ENCODE results near the gene ZBTB9.
A peak's percentile ranks its signal among the peaks of the same experiment; 100 is the strongest.

The ZBTB9 gene, protein sequence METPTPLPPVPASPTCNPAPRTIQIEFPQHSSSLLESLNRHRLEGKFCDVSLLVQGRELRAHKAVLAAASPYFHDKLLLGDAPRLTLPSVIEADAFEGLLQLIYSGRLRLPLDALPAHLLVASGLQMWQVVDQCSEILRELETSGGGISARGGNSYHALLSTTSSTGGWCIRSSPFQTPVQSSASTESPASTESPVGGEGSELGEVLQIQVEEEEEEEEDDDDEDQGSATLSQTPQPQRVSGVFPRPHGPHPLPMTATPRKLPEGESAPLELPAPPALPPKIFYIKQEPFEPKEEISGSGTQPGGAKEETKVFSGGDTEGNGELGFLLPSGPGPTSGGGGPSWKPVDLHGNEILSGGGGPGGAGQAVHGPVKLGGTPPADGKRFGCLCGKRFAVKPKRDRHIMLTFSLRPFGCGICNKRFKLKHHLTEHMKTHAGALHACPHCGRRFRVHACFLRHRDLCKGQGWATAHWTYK

DNA sequence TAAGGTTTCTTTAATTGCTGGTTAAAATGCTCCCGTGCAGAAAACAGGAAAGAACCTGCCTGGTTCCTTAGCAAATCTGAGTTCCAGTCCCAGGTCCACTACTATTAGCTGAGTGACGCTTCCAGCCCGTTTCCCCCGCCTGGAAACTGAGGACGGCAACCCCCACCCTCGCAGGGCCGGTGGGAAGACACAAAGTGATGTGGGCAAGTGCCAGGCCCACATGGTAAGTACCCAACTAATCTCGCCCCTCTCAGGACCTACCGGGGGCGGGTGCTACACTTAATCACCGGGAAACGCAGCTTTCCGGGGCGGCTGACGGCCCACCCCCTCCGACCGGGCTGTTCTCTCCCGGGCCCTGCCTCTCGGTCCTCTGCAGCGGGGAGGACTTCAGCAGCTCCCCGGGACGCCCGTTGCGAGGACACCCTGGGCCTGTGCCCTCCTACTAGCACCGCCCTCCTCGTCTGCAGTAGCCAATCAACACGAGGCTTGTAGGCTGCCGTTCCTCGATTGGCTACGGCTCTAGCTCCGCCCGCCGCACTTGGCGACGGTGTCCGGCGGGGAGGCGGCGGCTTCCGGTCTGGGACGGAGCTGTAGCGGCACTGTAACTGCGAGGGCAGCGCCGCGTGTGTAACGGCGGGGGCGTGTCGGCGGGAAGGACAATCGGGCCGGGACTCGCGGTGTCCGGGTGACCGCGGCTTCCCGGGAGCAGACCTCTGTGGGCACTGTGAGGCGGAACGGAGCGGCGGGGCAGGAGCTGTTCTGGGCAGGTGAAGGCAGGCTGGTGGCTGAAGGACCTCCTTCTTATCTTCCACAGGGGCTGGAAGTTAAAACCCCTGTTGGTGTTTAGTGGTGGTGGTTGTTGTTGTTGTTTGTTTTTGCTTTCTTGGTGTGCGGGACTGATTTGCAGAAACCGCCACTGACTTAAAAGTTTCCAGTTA, at the start of gene ZBTB9:
TSS of gene ZBTB9 (plus strand) at position 568 of the 938 bp plus-strand sequence. CDS start 525 bp downstream, outside the sequence.
- DNase-seq, result peak; percentile 95

DNA sequence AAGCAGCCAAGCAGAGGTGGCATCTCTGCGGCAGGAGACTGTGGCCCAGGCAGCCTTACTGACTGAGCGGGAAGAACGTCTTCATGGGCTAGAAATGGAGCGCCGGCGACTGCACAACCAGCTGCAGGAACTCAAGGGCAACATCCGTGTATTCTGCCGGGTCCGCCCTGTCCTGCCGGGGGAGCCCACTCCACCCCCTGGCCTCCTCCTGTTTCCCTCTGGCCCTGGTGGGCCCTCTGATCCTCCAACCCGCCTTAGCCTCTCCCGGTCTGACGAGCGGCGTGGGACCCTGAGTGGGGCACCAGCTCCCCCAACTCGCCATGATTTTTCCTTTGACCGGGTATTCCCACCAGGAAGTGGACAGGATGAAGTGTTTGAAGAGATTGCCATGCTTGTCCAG, 49.5 kb upstream of the ZBTB9 start:
- DNase-seq, result no peak

DNA sequence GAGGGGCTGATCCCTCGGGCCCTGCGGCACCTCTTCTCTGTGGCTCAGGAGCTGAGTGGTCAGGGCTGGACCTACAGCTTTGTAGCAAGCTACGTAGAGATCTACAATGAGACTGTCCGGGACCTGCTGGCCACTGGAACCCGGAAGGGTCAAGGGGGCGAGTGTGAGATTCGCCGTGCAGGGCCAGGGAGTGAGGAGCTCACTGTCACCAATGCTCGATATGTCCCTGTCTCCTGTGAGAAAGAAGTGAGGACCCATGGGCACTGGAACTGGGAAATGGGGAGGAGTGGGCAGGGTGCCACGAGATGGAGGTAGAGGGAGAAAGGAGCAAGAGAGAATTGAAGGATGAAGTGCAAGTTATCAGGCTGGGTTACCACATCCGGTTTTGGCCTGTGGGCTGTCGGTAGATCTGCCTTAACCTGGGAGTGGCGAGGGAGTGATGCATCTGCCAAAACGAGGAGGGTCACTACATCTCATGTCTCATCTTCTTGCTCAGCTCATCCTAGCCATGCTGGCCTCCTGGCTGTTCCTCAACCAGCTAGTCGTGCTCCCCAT, 48.9 kb upstream of the ZBTB9 start:
- DNase-seq, result no peak

DNA sequence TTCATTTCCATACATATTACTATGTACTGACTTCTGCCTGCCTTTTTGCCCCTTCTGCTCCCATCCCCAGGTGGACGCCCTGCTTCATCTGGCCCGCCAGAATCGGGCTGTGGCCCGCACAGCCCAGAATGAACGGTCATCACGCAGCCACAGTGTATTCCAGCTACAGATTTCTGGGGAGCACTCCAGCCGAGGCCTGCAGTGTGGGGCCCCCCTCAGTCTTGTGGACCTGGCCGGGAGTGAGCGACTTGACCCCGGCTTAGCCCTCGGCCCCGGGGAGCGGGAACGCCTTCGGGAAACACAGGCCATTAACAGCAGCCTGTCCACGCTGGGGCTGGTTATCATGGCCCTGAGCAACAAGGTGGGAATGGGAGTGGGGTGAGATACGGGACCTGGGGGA, 48.2 kb upstream of the ZBTB9 start:
- DNase-seq, result no peak

DNA sequence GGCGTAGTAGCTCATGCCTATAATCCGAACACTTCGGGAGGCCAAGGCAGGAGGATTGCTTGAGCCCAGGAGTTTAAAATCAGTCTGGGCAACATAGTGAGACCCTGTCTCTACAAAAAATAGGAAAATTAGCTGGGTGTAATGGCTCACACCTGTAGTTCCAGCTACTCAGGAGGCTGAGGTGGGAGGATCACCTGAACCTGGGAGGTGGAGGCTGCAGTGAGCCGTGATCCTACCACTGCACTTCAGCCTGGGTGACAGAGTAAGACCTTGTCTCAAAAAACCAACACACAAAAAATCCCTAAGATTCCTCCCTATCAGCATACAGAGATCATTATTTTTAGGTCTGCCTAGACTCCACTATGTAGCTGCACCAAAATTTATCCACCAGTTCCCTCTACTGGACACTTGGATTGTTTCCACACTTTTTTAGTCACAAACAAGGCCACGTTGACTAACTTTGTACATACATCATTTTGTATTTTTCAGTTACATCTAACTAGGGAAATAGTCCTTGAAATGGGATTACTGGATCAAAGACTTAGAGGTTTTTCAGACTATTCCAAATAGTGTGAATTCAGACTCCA, 47.2 kb upstream of the ZBTB9 start:
- no peak for DNase-seq

DNA sequence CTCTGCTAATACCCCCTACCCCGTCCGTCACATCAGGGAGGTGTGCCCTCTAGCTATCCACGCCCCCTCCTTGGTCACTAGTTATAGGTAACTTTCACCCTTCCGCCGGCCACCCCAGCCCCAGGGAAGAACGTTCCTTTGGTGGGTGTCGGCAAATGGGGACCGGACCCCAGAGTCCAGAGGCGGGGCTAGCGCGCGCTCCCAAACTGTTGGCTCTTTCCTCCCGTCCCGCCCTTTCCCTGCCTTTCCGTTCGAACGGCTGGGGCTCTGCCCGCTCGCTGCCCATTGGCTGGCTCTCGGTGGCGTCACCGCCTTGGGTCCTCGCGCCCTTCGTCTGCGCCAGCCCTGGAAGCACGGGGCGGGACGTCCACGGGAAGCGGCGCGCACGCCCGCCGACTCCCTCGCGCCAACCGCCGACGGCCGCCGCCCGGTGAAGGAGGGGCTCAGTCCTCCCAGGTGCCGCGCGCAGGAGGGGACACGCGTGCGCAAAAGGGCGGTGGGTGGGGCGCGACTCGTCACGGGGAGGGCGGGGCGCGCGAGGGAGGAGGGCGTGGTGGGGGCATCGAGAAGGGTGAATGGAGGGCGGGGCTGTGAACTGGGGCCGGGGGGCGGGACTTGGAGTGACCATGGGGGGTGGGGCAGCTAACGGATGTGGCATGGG, 44.2 kb upstream of the ZBTB9 start:
- DNase-seq, result peak; percentile 99

DNA sequence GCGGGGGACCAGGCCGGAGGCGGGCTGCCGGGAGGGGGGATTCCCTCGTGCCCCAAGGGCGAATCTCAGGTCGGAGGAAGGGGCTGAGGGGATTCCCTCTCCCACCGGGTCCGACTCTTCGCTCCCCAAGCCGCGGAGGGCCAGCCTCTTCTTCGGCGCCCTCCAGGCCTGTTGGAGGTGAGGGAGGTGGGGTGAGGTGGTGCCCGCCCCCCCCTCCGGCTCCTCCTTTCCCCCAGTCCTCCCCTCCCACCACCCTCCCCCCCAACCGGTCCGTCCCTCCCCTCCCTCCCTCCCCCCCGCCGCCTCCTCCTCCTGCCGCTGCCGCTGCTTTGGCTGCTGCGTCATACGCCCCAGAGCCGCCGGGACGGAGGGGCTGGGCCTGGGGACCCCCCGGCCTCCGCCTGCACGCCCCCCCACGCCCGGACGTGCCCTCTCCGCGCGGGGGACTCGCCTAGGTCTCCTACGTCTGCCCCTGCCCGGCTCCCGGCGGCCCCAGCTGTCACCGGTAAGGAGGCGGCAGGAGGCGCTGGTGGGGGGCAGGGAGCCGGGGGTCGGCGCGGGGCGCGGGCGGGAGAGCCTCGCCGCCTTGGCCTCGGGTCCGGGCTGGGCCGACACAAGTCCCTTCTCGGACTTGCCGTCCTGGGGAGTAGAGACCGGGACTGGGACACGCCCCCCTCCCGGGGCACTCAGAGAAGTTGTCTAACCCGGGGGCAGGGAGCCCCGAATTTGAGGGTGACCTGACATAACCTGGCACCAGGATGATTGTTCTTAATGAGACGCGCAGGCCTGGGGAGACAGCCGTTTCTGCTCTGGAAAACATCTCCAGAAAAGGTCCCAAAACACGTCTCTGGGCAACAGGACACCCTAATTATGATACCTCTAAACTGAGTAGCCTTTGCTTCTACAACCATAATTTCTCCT, 43.4 kb upstream of the ZBTB9 start, which contains the start of gene PHF1:
TSS of gene PHF1 (plus strand) at position 304 of the 921 bp plus-strand sequence. CDS start 1,250 bp downstream, outside the sequence.
- peak; percentile 83 for DNase-seq

DNA sequence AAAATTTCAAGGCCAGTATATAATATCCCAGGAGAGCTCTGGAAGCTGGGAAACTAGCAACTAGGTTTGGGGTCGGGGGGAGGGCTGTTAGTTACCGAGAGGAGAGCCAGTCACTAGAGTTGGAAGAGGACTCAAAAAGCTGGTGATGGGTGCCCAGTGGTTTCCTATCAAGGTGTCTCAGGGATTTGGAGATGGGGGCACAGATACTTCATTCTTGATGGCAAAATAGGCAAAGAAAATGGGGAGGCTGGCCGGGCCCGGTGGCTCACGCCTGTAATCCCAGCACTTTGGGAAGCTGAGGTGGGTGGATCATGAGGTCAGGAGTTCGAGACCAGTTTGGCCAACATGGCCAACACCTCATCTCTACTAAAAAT, 42.8 kb upstream of the ZBTB9 start:
- no peak for DNase-seq

DNA sequence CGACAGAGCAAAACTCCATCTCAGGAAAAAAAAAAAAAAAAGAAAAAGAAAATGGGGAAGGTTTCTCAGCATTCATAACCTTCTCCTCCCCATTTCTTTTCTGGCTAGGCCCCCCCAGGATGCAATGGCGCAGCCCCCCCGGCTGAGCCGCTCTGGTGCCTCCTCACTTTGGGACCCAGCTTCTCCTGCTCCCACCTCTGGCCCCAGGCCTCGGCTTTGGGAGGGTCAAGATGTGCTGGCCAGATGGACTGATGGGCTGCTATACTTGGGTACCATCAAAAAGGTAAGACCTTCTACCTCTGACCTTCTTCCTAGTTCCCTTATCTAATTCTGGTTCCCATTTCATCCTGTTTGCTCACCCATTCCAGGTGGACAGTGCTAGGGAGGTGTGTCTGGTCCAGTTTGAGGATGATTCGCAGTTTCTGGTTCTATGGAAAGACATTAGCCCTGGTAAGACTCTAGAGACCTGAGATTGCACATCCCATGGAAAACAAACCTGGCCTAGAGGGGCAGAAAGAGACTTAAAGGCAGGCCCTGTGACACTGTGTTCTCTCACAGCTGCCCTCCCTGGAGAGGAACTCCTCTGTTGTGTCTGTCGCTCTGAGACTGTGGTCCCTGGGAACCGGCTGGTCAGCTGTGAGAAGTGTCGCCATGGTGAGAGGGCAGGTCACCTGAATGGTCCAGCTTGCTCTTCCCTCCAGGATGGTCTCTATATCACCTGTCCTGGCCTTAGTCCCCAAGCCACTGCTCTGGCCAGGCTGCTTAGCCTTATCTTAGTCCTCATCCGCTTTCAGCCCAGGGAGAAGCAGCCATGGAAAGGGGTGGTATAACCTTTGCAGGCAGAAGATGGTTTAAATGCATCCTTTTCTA, 42.0 kb upstream of the ZBTB9 start:
- no peak for DNase-seq

DNA sequence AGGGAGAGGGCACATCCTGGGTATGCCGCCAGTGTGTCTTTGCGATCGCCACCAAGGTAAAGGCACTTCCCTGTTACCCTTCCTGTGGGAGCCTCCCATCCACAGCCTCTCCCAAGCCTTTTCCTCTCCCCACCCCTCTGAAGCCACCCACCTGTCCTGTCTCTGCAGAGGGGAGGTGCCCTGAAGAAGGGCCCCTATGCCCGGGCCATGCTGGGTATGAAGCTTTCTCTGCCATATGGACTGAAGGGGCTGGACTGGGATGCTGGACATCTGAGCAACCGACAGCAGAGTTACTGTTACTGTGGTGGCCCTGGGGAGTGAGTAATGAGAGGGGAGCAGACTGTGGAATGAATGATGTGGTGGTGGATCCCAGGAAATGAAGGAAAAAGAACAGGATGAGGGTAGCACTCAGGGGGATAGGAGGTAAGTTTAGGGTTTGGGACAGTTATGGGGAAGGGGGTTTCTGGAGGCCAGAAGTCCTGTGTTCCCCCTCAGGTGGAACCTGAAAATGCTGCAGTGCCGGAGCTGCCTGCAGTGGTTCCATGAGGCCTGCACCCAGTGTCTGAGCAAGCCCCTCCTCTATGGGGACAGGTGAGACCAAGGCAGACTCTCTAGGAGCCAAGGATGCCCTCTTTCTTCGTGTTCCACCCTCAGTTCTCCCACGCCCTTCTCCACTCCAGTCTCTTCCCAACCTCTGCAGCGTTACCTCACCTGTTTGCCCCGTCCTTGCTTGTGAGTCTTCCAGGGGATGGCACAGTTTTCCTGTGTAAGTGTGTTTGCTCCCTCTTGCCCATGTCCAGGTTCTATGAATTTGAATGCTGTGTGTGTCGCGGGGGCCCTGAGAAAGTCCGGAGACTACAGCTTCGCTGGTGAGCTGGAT, 40.9 kb upstream of the ZBTB9 start:
- no peak for DNase-seq

DNA sequence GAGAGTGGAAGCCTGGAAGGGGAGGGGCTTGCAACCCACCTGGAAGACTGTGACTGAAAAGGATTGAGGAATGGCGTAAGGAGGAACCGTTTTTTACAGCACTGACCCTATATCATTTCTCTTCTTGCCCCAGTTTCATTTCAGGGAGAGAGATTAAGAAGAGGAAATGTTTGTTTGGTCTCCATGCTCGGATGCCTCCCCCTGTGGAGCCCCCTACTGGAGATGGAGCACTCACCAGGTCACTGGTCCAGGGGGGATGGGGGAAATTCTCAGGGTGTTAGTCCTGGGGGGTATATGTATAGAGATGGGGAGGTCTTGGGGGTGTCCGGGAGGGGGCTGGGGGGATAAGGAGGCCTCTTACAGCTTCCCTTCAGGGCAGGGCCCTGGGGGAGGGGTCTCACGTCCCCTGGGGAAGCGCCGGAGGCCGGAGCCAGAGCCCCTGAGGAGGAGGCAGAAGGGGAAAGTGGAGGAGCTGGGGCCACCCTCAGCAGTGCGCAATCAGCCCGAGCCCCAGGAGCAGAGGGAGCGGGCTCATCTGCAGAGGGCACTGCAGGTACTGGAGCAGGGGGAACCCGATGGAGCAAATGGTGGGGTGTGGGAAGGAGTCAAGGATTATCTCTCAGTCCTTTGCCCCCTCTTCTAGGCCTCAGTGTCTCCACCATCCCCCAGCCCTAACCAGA, 39.6 kb upstream of the ZBTB9 start:
- no peak for DNase-seq

DNA sequence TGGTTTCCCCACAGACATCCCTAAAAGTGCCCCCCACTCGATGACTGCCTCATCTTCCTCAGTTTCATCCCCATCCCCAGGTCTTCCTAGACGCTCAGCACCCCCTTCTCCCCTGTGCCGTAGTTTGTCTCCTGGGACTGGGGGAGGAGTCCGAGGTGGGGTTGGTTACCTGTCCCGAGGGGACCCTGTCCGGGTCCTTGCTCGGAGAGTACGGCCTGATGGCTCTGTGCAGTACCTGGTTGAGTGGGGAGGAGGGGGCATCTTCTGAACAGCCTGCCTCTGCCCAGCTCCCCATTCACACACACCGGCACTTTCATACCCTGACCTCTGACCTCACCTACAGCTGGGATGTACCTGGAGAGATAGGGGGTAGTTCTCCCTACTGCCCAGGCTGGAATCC, 38.5 kb upstream of the ZBTB9 start:
- no peak for DNase-seq

DNA sequence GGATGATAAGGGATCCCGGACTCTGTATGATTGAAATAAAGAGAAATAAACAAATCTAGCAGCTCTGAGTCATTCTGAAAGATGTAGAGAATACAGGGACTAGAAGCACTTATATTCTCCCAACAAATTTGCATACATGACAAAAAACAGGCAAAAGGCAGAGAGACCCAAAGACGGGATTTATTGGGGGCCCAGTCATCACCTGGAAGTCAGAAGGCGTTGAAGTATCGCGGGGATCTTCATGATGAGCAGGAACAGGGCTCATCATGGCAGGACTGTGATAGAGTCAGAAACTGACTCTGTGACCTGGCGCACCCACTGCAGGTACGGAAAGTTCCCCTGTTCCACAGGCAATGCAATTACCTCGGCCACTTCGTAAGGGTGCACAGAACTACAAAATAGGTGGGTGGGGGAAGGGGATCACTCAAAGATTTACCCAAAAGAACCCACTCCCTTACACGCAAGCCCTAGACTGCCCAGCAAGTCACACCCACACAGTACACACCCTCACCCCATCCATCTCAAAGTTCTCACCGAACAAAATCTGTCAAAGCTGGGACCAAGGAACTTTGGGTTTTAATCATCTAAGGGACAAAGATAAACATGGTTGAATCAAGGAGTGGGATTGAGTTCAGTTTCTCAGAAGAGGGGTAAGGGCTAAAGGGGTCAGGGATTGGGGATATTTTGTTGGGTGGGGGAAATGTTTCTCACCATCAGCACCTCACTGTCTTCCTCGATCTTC, 37.8 kb upstream of the ZBTB9 start:
- peak; percentile 58 for DNase-seq

DNA sequence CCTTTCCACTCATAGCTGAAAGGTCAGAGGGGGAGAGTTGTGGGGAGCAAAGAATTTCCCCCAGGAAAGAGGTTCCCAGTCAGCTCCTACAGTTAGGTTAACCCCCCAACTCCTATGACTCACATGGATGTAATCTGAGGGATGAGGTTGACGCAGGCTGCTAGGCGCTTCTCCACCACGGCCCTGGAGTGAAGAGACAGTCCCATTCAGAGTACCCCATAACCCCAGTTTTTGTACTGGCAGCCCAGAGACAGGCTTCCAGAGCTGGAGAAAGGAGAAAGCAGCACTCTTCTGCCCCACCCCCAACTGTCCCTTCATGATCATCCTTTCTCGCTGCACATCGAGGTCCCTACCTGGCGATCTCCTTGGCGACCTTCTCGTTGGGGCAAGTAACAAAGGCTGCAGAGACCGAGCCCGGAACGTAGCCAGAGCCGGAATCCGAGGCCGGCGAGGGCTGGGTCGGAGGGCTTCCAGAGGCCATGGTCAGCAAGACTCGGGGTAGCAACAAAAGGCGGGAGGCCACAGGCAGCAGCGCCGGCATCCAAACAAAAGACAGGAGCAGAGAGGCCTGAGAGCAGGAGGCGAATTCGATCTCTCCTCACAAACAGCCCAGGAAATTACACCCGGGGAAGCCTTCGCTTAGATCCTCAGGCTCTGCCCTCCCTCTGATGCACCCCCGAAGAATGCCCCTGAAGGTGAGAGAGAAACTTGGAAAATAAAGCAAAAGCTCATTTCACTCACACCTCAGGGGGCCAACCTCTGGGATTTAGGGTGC, 37.1 kb upstream of the ZBTB9 start:
- DNase-seq, result peak; percentile 59

DNA sequence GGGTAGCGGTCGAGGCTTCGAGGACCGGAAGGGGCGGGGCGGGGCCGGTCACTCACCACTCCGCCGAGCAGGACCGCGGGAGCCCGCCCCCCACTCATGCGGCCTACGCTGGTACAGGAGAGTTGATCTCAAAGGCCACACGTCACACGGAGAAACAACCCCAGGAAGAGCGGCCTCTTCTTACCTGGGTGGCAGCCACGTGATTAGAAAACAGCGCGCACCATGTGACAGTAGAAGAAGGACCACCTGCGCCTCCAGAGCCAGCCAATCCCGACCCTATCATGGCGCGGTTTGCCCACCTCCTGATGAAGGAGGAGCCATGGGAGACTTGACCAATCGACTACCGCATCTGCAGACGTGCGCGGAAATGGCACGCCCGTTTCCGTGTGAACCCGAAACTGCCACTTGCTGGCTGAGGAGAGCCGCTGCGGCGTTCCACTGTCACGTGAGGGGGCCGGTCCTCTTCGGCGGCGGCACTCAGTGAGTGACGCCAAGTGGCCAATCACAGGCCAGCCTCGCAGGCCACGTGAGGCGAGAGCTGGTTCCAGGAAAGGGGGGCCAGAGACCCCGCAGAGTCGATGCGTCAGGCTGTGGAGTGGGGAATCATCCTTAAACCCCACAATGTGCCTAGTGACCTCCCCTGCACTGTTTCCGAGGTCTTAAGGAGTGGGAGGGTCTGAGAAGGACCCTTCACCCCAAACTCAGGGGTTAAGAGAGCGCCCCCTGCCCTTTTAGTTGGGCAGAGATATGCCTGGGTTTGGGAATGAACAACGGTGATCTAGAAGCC, 36.3 kb upstream of the ZBTB9 start, which contains the start of gene CUTA:
TSS of gene CUTA (minus strand) at position 205 of the 787 bp plus-strand sequence. CDS start at position 98, 107 bp downstream.
- peak; percentile 98 for DNase-seq

Measured in activated CD8-positive, alpha-beta memory T cell treated with anti-CD3 and anti-CD28 coated beads, Interleukin-2, amount 50 U/mL, for 48 hours (primary cell).